Spleen (tissue), 7 donors: ENCODE data around the gene TRIO.

ENCODE experiments used
- CTCF ChIP-seq, 11 experiments: fragments of 200-600 bp in 7 of 11; fragments of 450-650 bp in 4 of 11; sonication (generic) in 4 of 11; IDR thresholded peaks in 8 of 11; conservative IDR thresholded peaks in 3 of 11; 1 replicate in 7 of 11; 2 replicates in 4 of 11; pipeline versions ENCODE4 v1.4.0 to v1.8.0; 2016 to 2021; ENCODE audit warnings: antibody characterized with exemption in 11 of 11, inconsistent platforms in 4 of 11, mild to moderate bottlenecking in 1 of 11
- POLR2A ChIP-seq, 3 donors: fragments of 450-650 bp; IDR thresholded peaks; one replicate each; pipeline ENCODE4 v1.5.1; 2017; ENCODE audit warnings: antibody characterized with exemption in 3 of 3, mild to moderate bottlenecking in 1 of 3
- donor health status: DM: no; HTN: no; CAD: no; lungs with moderate emphysema.
- donor health status: DM: no; HTN: no; CAD: no.
- donor health status: DM: no; HTN: no; CAD: no.

GRCh38 chr5:14109041-14109747, 33.9 kb upstream of the TRIO start:
- TF ChIP-seq CTCF (IDR thresholded peaks at IDR 0.05 in 8 of 11, conservative IDR thresholded peaks at IDR 0.05 in 3 of 11): no peak
- TF ChIP-seq POLR2A (IDR thresholded peaks at IDR 0.05): no peak
